Nephron progenitor cell (in vitro differentiated cells): Measurements from ENCODE around the gene SIL1.
"Not testable (repeated sequence)": the region's sequence is repeated elsewhere in the genome, so short reads cannot be mapped to it uniquely, and the experiment has no call there.

Experiments used
- DNase-seq: peaks from one replicate; pipeline ENCODE4 v3.0.0; 2021
- H3K27ac Mint-ChIP-seq: 2 replicates; pipeline ENCODE4 v1.8.0; 2021; ENCODE audit warnings: mild to moderate bottlenecking, moderate library complexity, mixed read lengths
- H3K27me3 Mint-ChIP-seq: 2 replicates; pipeline ENCODE4 v1.8.0; 2021; ENCODE audit warnings: mild to moderate bottlenecking, low read depth, mixed read lengths; ENCODE audit not compliant: poor library complexity
- H3K36me3 Mint-ChIP-seq: 2 replicates; pipeline ENCODE4 v1.8.0; 2021; ENCODE audit warnings: low read depth, mixed read lengths
- H3K4me1 Mint-ChIP-seq: 2 replicates; pipeline ENCODE4 v1.8.0; 2021; ENCODE audit warnings: mixed read lengths
- H3K4me3 Mint-ChIP-seq: 2 replicates; pipeline ENCODE4 v1.8.0; 2021; ENCODE audit warnings: mild to moderate bottlenecking, moderate library complexity, mixed read lengths
- H3K9me3 Mint-ChIP-seq: 2 replicates; pipeline ENCODE4 v1.8.0; 2021; ENCODE audit warnings: mild to moderate bottlenecking, moderate library complexity, mixed read lengths
- CTCF ChIP-seq: fragments of 200-600 bp; sonication (generic); IDR thresholded peaks from 2 replicates; pipeline ENCODE4 v1.5.0; 2021; ENCODE audit warnings: antibody characterized with exemption

Gene SIL1

GRCh38 chr5:139181322-139181730 lies 16.8 kb downstream of the SIL1 start:
- Mint-ChIP-seq H3K4me1 (peaks cover 66% of the 10 kb centered on the region), H3K27ac (peak overlapping the region; percentile 43), H3K9me3 (peaks cover 3% of the 10 kb centered on the region), H3K27me3 (peaks cover 4% of the 10 kb centered on the region), H3K4me3 (no peak overlapping the region), H3K36me3 (peaks cover 4% of the 10 kb centered on the region)
- no peak for DNase-seq
- TF ChIP-seq CTCF, result no peak

GRCh38 chr5:139180850-139181249 lies 17.3 kb downstream of the SIL1 start:
- H3K27ac Mint-ChIP-seq, result no peak overlapping the region
- H3K4me1 Mint-ChIP-seq, result peaks cover 64% of the 10 kb centered on the region
- peaks cover 4% of the 10 kb centered on the region for H3K27me3 Mint-ChIP-seq
- H3K9me3 Mint-ChIP-seq, result peaks cover 8% of the 10 kb centered on the region
- TF ChIP-seq CTCF, result no peak
- H3K4me3 Mint-ChIP-seq, result no peak overlapping the region
- DNase-seq, result no peak
- H3K36me3 Mint-ChIP-seq, result peaks cover 4% of the 10 kb centered on the region

- not testable (repeated sequence) for H3K27ac Mint-ChIP-seq, H3K27me3 Mint-ChIP-seq, DNase-seq, H3K4me3 Mint-ChIP-seq, H3K36me3 Mint-ChIP-seq
- Mint-ChIP-seq H3K9me3 (peaks cover 14% of the 10 kb centered on the region), H3K4me1 (peaks cover 55% of the 10 kb centered on the region)
Observed at GRCh38 chr5:139179778-139180513, 18.2 kb downstream of the SIL1 start.

GRCh38 chr5:139178935-139179334 lies 19.2 kb downstream of the SIL1 start:
- no peak for TF ChIP-seq CTCF
- Mint-ChIP-seq H3K36me3 (peaks cover 14% of the 10 kb centered on the region), H3K27ac (peak overlapping the region; percentile 94), H3K4me3 (no peak overlapping the region), H3K4me1 (peaks cover 48% of the 10 kb centered on the region), H3K27me3 (peaks cover 7% of the 10 kb centered on the region), H3K9me3 (peaks cover 18% of the 10 kb centered on the region)
- DNase-seq, result no peak

- peaks cover 7% of the 10 kb centered on the region for H3K27me3 Mint-ChIP-seq
- H3K4me1 Mint-ChIP-seq, result peaks cover 44% of the 10 kb centered on the region
Observed at GRCh38 chr5:139178589-139178917, 19.6 kb downstream of the SIL1 start.

More at GRCh38 chr5:139178589-139178917, 19.6 kb downstream of the SIL1 start:
- peak overlapping the region; percentile 94 for H3K27ac Mint-ChIP-seq
- no peak overlapping the region for H3K4me3 Mint-ChIP-seq
- peaks cover 17% of the 10 kb centered on the region for H3K36me3 Mint-ChIP-seq
- no peak for DNase-seq
- H3K9me3 Mint-ChIP-seq, result peaks cover 22% of the 10 kb centered on the region
- TF ChIP-seq CTCF, result no peak
